A673 (cell line): ENCODE measurements around the gene USP34. TPM values are rescaled to one million over a fixed set of nuclear protein-coding genes. Genes with fewer than 3 reads are reported as not detected.
A peak's percentile ranks its signal among the peaks of the same experiment; 100 is the strongest.

ENCODE experiments used
- BruUV-seq: library from RNA; stranded (reverse); fragments of 400-500 nt; replicated peaks from 2 replicates; lab custom pipeline; 2021; lab: Mats Ljungman, UMichigan
- CTCF ChIA-PET: fragments of 300-600 bp; sonication (Branson Sonifier 250); formaldehyde crosslinking; loops from one replicate; lab custom pipeline; 2022; ENCODE audit warnings: antibody characterized with exemption; lab: Charles Lee
- POLR2A ChIA-PET: fragments of 300-600 bp; sonication (Branson Sonifier 250); formaldehyde crosslinking; loops from one replicate; lab custom pipeline; 2022; ENCODE audit warnings: antibody characterized with exemption; ENCODE audit not compliant: low non-redundant PET; lab: Charles Lee
- DNase-seq: peaks from one replicate; pipeline ENCODE4 v3.0.0-alpha.2; 2015; ENCODE audit warnings: low spot score
- H3K27ac ChIP-seq: fragments of 200-600 bp; sonication (generic); 2 replicates; pipeline ENCODE4 v1.5.1; 2016; ENCODE audit warnings: mixed run types, low read depth, mild to moderate bottlenecking, mixed read lengths, antibody characterized with exemption, low read length; ENCODE audit not compliant: poor library complexity, severe bottlenecking
- H3K27me3 ChIP-seq: fragments of 200-600 bp; sonication (generic); replicated peaks from 2 replicates; pipeline ENCODE4 v1.6.1; 2017; ENCODE audit warnings: mixed run types, low read depth, mild to moderate bottlenecking, mixed read lengths, antibody characterized with exemption, low read length; ENCODE audit not compliant: insufficient read depth, poor library complexity
- H3K36me3 ChIP-seq: fragments of 200-600 bp; sonication (generic); 2 replicates; pipeline ENCODE4 v1.6.1; 2016; ENCODE audit warnings: mixed run types, mild to moderate bottlenecking, mixed read lengths, antibody characterized with exemption, low read length; ENCODE audit not compliant: insufficient read depth, poor library complexity, severe bottlenecking
- H3K4me1 ChIP-seq: fragments of 200-600 bp; sonication (generic); 2 replicates; pipeline ENCODE4 v1.6.1; 2017; ENCODE audit warnings: mixed run types, mild to moderate bottlenecking, mixed read lengths, antibody characterized with exemption, low read length; ENCODE audit not compliant: insufficient read depth, poor library complexity, severe bottlenecking
- H3K4me3 ChIP-seq: fragments of 200-600 bp; sonication (generic); 2 replicates; pipeline ENCODE4 v1.5.1; 2016; ENCODE audit warnings: low read depth, mixed run types, mild to moderate bottlenecking, mixed read lengths, low read length; ENCODE audit not compliant: poor library complexity, severe bottlenecking
- H3K9me3 ChIP-seq: fragments of 200-600 bp; sonication (generic); 2 replicates; pipeline ENCODE4 v1.6.1; 2016; ENCODE audit warnings: mixed run types, low read depth, mild to moderate bottlenecking, mixed read lengths, antibody characterized with exemption, low read length; ENCODE audit not compliant: poor library complexity, severe bottlenecking
- CTCF ChIP-seq: fragments of 300-800, 200-600 bp; sonication (generic); conservative IDR thresholded peaks from 2 replicates; pipeline ENCODE4 v1.5.1; 2017; ENCODE audit warnings: low read depth, mild to moderate bottlenecking, antibody characterized with exemption, low read length, moderate library complexity, mixed read lengths
- EZH2 ChIP-seq: fragments of 200-600 bp; sonication (generic); IDR thresholded peaks from 2 replicates; pipeline ENCODE4 v1.6.1; 2017; ENCODE audit warnings: borderline replicate concordance, low read depth, mild to moderate bottlenecking, mixed read lengths, antibody characterized with exemption, low read length; ENCODE audit not compliant: poor library complexity, severe bottlenecking
- intact Hi-C: fragments of 100-400 bp; cut with micrococcal nuclease; formaldehyde crosslinking; loops from one replicate; pipeline ENCODE4 v1.10.0; 2022; ENCODE audit not compliant: unreplicated experiment
- total RNA-seq: library from RNA; stranded (reverse); gene quantifications from 2 replicates; pipeline ENCODE4 v1.2.3, GENCODE V29; 2021

The USP34 gene
- total RNA-seq, 1 experiment from 2014 or later, result 98.5 TPM

DNA sequence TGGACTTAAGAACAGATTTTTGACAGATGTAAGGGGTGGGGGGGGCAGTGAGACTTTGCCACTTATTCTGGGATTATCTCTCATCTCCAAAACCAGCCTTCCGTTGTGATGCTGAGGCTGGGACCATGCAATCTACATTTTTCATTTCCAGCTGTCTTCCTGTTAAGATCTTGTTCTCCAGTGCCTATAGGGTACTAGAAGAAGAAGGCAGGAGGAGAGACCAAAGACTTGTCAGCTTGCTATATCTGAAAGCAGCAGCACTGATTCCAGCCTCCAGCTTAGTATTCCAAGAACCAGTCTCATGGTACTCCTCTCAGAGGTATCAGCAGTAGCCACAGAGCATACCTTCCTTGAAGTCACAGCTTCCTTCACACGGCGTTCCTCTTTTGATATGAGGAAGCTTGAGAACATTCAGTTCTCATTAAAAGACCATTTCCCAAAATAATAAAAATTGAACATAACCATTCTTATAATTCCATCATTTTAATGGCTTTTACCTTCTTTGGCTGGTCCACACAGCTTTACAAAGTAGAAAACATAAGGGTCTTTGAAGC is 49.8 kb downstream of the USP34 start:
- CTCF ChIA-PET, result no interaction called here

DNA sequence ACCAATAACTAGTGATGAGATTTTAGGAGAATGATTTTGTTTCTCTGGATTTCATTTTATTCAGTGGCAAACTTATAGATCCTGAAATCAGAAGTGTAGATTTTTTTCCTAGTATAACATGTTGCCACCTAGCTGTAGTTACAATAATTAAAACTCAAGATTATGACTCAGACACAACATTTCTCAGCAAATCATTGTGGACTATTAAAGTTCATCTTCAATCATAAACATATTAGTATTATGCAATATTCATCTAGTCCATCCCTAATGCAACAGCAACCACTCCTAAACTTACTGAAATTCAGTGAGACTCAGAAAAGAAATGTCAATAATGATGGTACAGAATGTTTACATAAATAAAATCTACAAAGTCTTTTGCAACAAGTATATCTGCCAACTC is 51.3 kb downstream of the USP34 start:
- Histone ChIP-seq H3K4me3 (no peak overlapping the region), H3K27me3 (no peaks in the 10 kb centered on the region), H3K36me3 (no peaks in the 10 kb centered on the region), H3K27ac (no peak overlapping the region), H3K9me3 (no peaks in the 10 kb centered on the region), H3K4me1 (peaks cover 8% of the 10 kb centered on the region)
- intact Hi-C loops, result no loop called here
- BruUV-seq, result no TSS peak
- POLR2A ChIA-PET, result no interaction called here
- CTCF ChIA-PET, result no interaction called here
- DNase-seq, result no peak
- TF ChIP-seq EZH2, result no peak
- TF ChIP-seq CTCF, result peak; percentile 17; the same call in 1 of the 2 replicates

More for the DNA sequence above, 49.8 kb downstream of the USP34 start:
- no peak overlapping the region for H3K27ac ChIP-seq
- no peaks in the 10 kb centered on the region for H3K9me3 ChIP-seq
- no peaks in the 10 kb centered on the region for H3K27me3 ChIP-seq
- no peak for TF ChIP-seq CTCF
- TF ChIP-seq EZH2, result no peak
- no peak for DNase-seq
- no peaks in the 10 kb centered on the region for H3K36me3 ChIP-seq
- BruUV-seq, result no TSS peak
- H3K4me1 ChIP-seq, result peaks cover 8% of the 10 kb centered on the region
- H3K4me3 ChIP-seq, result no peak overlapping the region
- POLR2A ChIA-PET, result no interaction called here
- intact Hi-C loops, result no loop called here

DNA sequence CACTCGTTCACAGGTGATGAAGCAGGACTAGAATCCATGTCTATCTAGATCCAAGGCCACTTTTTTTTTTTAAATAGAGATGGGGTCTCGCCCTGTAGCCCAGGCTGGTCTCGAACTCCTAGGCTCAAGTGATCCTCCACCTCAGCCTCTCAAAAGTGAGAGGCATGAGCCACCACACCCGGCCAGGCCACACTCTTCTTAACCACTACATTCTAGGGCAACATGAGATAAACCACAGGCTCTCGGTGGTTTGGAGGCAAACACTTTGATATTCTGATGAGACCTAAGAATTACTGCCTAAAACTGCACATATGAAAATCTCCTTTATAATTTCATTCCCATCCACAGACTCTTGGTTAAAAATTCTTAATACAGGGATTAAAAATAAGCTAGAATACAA is 51.8 kb downstream of the USP34 start:
- no peak overlapping the region for H3K4me3 ChIP-seq
- intact Hi-C loops, result no loop called here
- POLR2A ChIA-PET, result no interaction called here
- TSS peak; percentile 11 for BruUV-seq
- no peak overlapping the region for H3K27ac ChIP-seq
- TF ChIP-seq EZH2 (no peak), CTCF (no peak)
- no peaks in the 10 kb centered on the region for H3K36me3 ChIP-seq
- peaks cover 8% of the 10 kb centered on the region for H3K4me1 ChIP-seq
- H3K27me3 ChIP-seq, result no peaks in the 10 kb centered on the region
- CTCF ChIA-PET, result interaction anchor here (0.7 kb wide), 1 partner anchor 30 kb away, joined by 3 read pairs; no protein-coding TSS in a partner anchor
- H3K9me3 ChIP-seq, result no peaks in the 10 kb centered on the region
- no peak for DNase-seq
